Eye (tissue), 1 donor: ENCODE results near the gene KRT86.

ENCODE experiments used
- DNase-seq: peaks from one replicate; pipeline ENCODE4 v3.0.0-alpha.2; 2015

The KRT86 gene

DNA sequence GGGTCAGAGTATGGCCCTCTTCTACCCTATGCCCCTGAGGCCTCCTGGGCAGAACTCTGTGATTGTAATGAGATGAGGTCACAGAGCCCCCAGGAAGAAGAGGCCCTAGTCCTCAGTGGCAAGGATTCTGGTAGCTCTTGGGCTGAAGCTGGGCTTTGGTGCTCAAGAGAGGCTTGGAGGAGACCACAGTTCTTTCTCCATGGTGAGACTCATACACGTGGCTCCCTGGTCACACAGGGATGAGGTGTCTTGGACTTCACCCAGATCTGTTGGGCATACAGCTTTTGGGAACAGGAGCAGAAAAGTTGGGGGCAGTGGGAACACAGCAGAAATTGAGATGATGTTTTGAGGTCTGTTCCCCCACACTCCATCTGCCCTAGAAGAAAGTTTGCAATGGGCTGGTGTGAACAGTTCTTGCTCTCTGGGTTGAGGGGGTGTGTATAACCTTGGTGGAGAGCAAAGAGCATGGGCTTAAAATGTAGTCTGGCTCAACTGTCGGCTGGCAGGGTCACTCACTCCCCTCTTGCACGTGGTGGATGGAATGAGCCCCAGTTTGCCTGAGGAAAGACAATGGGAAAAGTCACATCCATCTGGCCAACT is at the start of gene KRT86:
Gene KRT86, plus strand, starts transcription at position 125 of the 600 bp plus-strand sequence. CDS start 27,272 bp downstream, outside the sequence.
- DNase-seq: no peak

GRCh38 chr12:52225752-52226151 is 48.7 kb upstream of the KRT86 start:
- no peak for DNase-seq

- no peak for DNase-seq
These were observed 48.0 kb upstream of the KRT86 start for GRCh38 chr12:52226446-52226845.

DNA sequence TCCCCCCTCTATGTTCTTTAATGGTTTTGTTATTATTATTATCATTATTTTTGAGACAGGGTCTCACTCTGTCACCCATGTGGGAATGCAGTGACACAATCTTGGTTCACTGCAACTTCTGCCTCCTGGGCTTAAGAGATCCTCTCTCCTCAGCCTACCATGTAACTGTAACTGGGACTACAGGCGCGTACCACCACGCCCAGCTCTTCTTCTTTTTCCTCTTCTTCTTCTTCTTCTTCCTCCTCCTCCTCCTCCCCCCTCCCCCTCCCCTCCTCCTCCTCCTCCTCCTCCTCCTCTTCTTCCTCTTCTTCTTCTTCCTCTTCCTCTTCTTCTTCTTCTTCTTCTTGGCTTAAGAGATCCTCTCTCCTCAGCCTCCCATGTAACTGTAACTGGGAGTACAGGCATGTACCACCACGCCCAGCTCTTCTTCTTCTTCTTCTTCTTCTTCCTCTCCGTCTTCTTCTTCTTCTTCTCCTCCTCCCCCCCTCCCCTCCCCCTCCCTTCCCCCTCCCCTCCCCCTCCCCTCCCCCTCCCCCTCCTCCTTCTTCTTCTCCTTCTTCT is 46.8 kb upstream of the KRT86 start:
- no peak for DNase-seq

GRCh38 chr12:52228366-52228765 is 46.1 kb upstream of the KRT86 start:
- DNase-seq: no peak

GRCh38 chr12:52228931-52229330 is 45.5 kb upstream of the KRT86 start:
- no peak for DNase-seq

GRCh38 chr12:52229836-52230343 is 44.6 kb upstream of the KRT86 start:
- DNase-seq: no peak

- DNase-seq: no peak
These were observed 43.8 kb upstream of the KRT86 start for GRCh38 chr12:52230364-52231281.

- DNase-seq: no peak
These were observed 42.9 kb upstream of the KRT86 start for GRCh38 chr12:52231305-52232202.

DNA sequence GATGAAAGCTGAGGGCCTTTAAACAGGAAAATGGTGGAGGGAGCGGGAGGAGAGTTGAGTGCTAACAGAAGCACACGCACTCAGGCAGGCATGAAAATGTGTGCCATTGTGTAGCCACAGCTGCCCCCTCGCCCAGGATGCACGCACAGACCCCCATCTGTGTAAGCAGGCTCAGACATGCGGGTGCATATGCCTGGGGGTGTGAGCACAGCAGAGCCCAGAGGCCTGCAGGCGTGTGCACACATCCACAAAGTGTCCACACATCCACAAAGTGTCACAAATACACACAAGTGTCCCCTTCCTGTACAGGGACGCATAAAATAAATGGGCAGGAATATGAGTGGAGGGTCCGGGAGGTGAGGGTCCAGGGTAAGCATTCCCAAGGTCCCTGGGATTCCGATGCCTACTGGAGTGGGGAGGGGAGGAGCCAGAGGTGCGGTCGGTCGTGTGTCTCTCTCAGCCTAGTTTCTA is 42.2 kb upstream of the KRT86 start:
- no peak for DNase-seq

DNA sequence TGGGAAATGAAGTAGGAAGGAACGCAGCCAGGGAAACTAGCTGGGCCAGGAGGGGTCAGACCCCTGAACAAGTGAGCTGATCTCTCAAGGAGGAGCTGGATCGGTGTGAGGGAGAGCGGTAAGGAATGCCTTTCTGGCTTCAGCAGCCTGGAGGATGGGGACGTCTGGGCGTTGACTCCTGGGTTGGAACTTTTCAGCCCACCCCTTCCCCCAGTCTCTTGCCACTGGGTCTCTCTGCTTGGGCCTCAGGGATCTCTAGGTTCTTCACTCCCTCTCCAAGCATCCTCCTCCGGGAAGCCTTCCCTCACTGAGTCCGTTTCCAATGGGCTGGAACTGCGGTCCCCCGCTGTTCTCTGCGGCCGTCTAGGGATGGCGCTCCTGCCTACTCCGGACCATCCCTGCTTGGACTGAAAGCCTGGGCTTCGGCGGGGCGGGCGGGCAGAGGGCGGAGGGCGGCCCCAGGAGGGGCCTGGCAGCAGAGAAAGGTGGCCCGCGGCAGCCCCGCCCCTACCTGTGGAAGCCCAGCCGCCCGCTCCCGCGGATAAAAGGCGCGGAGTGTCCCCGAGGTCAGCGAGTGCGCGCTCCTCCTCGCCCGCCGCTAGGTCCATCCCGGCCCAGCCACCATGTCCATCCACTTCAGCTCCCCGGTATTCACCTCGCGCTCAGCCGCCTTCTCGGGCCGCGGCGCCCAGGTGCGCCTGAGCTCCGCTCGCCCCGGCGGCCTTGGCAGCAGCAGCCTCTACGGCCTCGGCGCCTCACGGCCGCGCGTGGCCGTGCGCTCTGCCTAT is 41.6 kb upstream of the KRT86 start, which contains the start of gene KRT7:
Gene KRT7, plus strand, starts transcription at position 570 of the 788 bp plus-strand sequence. Its CDS starts 54 bp downstream, at position 624.
- DNase-seq: no peak

GRCh38 chr12:52233462-52234207 is 40.8 kb upstream of the KRT86 start:
- DNase-seq: no peak

DNA sequence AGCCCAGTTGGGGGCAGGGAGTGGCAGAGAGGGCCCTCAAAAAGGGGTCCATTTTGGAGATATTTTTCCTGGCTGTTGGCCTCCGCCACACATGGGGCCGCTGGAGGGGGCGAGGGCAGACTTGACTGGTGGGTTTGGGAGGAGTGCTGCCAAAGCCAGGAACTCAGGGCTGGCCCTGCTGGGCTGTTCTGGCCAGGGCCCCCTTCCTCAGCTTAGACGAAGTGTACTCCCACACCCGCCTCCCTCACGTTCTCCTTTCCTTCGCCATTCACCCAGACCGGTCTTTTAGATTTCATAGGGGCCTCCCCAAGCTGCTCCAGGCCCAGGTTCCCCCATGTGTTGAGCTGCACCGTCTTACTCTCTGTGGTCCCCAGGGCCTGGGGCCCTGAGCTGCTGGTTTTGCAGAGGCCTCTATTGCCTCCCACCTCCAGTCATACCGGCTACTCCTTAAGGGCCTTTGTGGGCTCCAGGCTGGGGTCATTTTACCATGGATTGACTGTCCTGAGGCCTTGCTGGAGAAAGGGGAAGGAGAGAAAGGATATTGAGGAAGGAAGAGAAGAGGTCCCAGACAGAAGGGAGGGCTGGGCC is 40.1 kb upstream of the KRT86 start:
- DNase-seq: no peak

- DNase-seq: no peak
These were observed 39.3 kb upstream of the KRT86 start for GRCh38 chr12:52235001-52235764.

DNA sequence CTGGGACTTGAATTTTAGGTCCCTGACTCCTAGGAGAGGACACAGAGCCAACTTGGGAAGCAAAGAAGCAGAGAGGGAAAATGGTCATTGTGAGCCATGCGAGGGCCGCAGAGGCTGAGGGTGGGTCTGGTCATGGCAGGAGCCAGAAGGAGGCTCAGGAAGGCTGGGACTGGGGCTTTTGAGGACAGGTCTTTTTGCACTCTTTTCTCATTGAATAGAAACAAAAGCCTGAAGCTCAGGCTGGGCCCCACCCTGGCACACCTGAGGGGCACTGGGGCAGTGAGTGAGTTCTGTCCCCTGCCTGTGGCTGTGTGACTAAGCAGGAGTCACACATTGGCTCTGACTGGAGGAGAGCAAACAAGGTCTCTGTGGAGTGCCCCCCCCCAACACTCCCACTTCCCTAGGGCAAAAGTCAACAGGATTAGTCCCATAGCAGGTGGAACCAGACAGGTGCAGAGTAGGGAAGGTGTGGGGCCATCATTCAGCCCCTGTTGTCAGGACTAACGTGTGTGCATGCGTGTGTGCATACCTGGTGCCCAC is 38.6 kb upstream of the KRT86 start:
- no peak for DNase-seq

DNA sequence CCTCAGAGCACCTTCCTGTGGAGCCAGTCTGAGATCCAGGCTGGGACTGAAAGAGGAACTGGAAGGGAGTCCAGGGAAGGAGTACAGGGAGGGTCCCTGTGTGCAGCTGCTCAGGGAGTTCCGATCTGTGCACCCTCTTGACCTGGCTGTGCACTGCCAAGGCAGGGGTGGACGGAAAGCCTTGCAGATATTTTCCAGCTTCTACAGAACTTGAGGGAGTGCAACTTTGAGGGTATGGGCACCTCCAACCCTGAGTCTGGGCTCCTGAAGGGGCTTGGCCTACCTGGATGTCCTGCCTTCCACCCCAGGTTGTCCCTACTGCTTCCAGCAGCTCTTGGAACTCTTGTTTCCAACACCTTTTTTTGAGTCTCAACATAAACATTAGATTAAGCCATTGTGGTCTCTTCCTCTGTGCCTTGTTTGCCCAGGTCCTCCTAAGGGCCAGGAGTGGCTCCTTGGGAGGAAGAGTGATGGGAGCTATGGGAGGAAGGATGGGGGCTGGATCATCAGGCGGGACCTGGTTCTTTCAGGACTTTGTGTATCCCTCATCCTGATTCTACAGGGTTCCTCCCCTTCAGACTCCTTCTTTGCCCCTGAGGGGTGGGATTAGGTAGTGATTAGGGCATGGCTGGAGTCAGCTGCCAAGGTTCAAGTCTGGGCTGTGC is 37.9 kb upstream of the KRT86 start:
- no peak for DNase-seq

GRCh38 chr12:52238207-52238840 is 36.1 kb upstream of the KRT86 start:
- DNase-seq: no peak
